Measurements from ENCODE around the gene LRMDA.

LRMDA gene

DNA sequence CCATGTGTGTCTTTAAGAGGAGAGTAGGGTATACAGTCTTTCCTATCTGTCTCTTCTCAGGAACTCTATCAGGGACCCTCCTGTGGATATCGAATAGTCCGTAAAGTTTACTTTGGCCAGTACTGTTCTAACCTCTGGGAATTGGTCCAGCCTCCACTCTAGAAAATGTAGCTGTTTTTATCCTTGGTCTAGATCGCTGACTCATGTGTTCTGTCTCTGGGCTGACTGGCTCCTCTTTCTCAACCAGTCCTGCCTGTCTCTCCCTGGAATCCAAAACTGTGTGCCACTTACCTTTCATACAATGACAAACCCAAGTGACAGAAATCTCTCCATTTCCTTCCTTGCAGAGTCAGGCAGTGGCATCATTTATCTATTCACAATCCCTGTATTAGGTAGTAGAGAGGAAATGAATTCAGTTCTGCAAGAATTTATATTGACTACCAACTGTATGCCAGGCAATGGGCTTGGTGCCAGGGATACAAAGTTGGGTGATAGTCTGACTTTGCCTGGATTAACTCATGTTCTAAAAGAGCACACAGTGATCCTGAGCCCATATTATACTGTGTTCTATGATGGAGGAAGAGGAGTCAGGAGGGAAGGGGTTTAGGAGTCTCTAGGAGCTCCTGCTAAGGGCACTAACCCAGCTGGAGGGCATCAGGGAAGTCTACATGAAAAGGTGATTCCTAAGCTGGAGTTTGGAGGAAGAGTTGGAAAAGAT lies 232.7 kb downstream of the LRMDA start:
- H3K36me3 ChIP-seq, result no peaks in the 10 kb centered on the region
- intact Hi-C loops (cut with DNase I; ENCODE audit: low total_unique reads), result loop anchor here (5.0 kb wide), 1 partner anchor 262 kb away; the partner anchor contains the start of gene ZNF503
- H3K27ac ChIP-seq, result peak overlapping the region; percentile 73 to 80
- TF ChIP-seq, protein P1, sequence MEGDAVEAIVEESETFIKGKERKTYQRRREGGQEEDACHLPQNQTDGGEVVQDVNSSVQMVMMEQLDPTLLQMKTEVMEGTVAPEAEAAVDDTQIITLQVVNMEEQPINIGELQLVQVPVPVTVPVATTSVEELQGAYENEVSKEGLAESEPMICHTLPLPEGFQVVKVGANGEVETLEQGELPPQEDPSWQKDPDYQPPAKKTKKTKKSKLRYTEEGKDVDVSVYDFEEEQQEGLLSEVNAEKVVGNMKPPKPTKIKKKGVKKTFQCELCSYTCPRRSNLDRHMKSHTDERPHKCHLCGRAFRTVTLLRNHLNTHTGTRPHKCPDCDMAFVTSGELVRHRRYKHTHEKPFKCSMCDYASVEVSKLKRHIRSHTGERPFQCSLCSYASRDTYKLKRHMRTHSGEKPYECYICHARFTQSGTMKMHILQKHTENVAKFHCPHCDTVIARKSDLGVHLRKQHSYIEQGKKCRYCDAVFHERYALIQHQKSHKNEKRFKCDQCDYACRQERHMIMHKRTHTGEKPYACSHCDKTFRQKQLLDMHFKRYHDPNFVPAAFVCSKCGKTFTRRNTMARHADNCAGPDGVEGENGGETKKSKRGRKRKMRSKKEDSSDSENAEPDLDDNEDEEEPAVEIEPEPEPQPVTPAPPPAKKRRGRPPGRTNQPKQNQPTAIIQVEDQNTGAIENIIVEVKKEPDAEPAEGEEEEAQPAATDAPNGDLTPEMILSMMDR (IDR thresholded peaks at IDR 0.05), result no peak
- peaks cover 0 to 53% (median 22%) of the 10 kb centered on the region in 4 donors for H3K4me1 ChIP-seq
- H3K9me3 ChIP-seq, result no peaks in the 10 kb centered on the region
- no peaks in the 10 kb centered on the region for H3K27me3 ChIP-seq
- no peak overlapping the region for H3K4me3 ChIP-seq
- peak in 1 of 2 donors; percentile 39 for DNase-seq

DNA sequence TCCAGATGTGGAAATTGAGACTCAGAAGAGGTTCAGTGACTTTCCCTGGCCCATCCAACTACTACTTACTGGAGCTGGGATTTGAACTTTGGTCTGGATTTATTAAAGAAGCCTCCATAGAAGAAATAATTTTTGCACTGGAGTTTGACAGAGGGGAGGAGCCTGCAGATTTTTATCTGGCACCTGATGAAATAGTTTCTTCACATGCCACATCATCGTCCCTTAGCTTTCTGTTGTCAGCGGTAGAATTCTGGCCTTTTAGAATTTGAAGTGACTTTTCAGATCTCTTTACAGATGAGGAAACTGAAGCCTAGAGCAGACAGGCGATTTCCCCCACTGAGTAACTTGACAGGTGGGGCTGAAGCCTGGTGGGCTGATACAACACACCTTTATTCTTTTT lies 233.5 kb downstream of the LRMDA start:
- H3K27me3 ChIP-seq, result no peaks in the 10 kb centered on the region
- no peaks in the 10 kb centered on the region for H3K36me3 ChIP-seq
- TF ChIP-seq, protein P1 (IDR thresholded peaks at IDR 0.05), result no peak
- intact Hi-C loops (cut with DNase I; ENCODE audit: low total_unique reads), result loop anchor here (5.0 kb wide), 1 partner anchor 263 kb away; the partner anchor contains the start of gene ZNF503
- H3K9me3 ChIP-seq, result no peaks in the 10 kb centered on the region
- no peak overlapping the region for H3K4me3 ChIP-seq
- H3K27ac ChIP-seq, result peak overlapping the region; percentile 73 to 80
- no peak for DNase-seq
- peaks cover 0 to 50% (median 22%) of the 10 kb centered on the region in 4 donors for H3K4me1 ChIP-seq

DNA sequence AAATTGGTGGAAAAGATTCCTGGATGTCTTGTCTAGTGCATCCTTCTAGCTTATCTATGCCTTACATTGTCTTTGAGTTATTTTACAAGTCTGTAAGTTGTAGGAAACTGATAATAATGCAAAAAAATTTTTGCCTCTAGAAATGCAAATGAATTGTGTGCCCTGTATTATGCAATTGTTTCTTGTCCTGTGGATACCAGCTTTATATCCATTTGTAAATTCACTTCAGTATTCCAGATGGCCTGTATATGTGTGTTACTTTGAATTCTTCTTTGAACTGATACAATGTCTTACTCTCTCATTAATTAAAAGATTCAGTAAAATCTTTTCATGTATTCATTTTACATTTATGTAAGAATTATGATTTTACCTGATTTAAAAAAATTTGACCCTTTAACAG lies 234.3 kb downstream of the LRMDA start:
- H3K27ac ChIP-seq, result peak overlapping the region in 1 of 2 donors; percentile 16
- TF ChIP-seq, protein P1 (IDR thresholded peaks at IDR 0.05), result no peak
- intact Hi-C loops (cut with DNase I; ENCODE audit: low total_unique reads), result no loop called here
- no peaks in the 10 kb centered on the region for H3K27me3 ChIP-seq
- H3K36me3 ChIP-seq, result no peaks in the 10 kb centered on the region
- no peak for DNase-seq
- no peak overlapping the region for H3K4me3 ChIP-seq
- peaks cover 0 to 42% (median 22%) of the 10 kb centered on the region in 4 donors for H3K4me1 ChIP-seq
- no peaks in the 10 kb centered on the region for H3K9me3 ChIP-seq

DNA sequence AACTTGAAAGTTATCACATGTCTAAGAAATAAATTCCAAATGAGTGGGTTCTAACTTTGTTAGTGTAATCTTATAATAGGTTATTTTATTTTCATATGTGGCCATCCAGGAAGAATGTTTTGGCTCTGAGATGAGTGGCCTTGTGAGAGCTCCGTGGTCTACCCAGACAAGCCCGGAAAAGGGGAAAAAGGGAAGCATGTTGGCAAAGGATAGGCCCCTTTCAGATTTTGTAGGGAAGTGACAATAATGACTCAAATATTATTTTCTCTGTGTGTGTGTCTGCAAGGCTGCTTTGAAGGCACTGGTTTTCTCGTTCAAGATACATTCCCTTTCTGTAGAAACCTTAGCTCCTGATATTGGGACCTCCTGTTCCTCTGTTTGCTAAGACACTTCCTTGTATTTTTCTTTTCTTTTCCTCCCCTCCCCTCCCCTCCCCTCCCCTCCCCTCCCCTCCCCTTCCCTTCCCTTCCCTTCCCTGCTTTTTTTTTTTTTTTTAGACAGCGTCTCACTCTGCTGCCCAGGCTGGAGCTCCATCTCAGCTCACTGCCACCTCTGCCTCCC lies 240.8 kb downstream of the LRMDA start:
- H3K9me3 ChIP-seq, result no peaks in the 10 kb centered on the region
- intact Hi-C loops (cut with DNase I; ENCODE audit: low total_unique reads), result no loop called here
- no peak overlapping the region for H3K4me3 ChIP-seq
- no peak for DNase-seq
- TF ChIP-seq, protein P1 (IDR thresholded peaks at IDR 0.05), result no peak
- H3K27ac ChIP-seq, result no peak overlapping the region
- no peaks in the 10 kb centered on the region for H3K36me3 ChIP-seq
- H3K27me3 ChIP-seq, result no peaks in the 10 kb centered on the region
- peaks cover 0 to 17% (median 1%) of the 10 kb centered on the region in 4 donors for H3K4me1 ChIP-seq

DNA sequence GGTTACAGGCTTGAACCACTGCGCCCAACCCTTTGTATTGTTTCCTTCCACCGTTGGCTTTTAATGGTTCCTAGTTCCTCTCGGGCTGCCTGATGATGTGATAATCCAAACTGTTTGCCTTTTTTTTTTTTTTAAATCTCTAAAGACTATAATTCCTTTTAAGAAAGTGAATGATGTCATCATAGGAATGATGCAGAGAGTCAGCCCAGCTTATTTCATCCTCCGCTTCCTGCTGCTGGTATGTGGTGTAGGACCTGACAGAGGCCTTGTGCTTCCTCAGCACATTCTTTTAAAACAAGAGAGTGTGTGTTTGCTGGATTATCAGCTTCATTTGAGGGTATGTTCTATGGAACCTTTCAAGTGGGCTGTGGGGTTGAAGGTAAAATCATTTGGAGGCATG lies 241.4 kb downstream of the LRMDA start:
- intact Hi-C loops (cut with DNase I; ENCODE audit: low total_unique reads), result no loop called here

More for the DNA sequence above, 241.4 kb downstream of the LRMDA start:
- DNase-seq, result no peak
- Histone ChIP-seq H3K27ac (no peak overlapping the region), H3K4me3 (no peak overlapping the region), H3K9me3 (no peaks in the 10 kb centered on the region), H3K27me3 (no peaks in the 10 kb centered on the region), H3K36me3 (no peaks in the 10 kb centered on the region), H3K4me1 (peaks cover 0 to 24% (median 6%) of the 10 kb centered on the region in 4 donors)
- TF ChIP-seq, protein P1 (IDR thresholded peaks at IDR 0.05), result no peak

Data from tibial artery (tissue), 4 donors.